Uterus (tissue), 2 donors: ENCODE measurements around the gene PIAS1.

Experiments
- POLR2A ChIP-seq, 2 donors: fragments of 450-650 bp; IDR thresholded peaks; one replicate each; pipeline ENCODE4 v1.6.1; 2016; ENCODE audit warnings: antibody characterized with exemption in 2 of 2, mild to moderate bottlenecking in 1 of 2, moderate library complexity in 1 of 2
- TF ChIP-seq, protein P1 (sequence below), 4 experiments: fragments of 200-600 bp in 2 of 4; fragments of 450-650 bp in 2 of 4; sonication (generic) in 2 of 4; IDR thresholded peaks; one replicate each; pipeline ENCODE4 v1.5.1; 2016 to 2019; ENCODE audit warnings: antibody characterized with exemption in 4 of 4, mild to moderate bottlenecking in 2 of 4, moderate library complexity in 1 of 4

DNA sequence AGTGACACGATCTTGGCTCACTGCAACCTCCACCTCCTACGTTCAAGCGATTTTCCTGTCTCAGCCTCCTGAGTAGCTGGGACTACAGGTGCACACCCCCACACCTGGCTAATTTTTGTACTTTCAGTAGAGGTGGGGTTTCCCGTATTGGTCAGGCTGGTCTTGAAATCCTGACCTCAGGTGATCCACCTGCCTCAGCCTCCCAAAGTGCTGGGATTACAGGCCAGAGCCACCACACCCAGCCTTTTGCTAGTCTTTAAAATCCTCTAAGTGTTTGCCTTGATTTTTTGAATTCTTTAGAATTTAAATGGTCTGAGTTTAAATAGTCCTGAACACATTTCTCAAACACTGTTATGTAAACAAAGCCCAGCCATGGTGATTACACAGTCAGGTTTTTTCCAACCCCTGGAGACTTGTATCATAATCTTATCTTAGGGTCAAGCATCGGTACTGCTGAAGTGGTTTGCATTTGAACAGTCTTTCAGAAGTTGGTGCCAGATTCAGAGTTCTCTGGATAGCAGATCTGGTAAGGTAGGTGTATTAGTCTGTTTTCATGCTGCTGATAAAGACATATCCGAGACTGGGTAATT is 28.2 kb upstream of the PIAS1 start:
- TF ChIP-seq, protein P1, sequence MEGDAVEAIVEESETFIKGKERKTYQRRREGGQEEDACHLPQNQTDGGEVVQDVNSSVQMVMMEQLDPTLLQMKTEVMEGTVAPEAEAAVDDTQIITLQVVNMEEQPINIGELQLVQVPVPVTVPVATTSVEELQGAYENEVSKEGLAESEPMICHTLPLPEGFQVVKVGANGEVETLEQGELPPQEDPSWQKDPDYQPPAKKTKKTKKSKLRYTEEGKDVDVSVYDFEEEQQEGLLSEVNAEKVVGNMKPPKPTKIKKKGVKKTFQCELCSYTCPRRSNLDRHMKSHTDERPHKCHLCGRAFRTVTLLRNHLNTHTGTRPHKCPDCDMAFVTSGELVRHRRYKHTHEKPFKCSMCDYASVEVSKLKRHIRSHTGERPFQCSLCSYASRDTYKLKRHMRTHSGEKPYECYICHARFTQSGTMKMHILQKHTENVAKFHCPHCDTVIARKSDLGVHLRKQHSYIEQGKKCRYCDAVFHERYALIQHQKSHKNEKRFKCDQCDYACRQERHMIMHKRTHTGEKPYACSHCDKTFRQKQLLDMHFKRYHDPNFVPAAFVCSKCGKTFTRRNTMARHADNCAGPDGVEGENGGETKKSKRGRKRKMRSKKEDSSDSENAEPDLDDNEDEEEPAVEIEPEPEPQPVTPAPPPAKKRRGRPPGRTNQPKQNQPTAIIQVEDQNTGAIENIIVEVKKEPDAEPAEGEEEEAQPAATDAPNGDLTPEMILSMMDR (IDR thresholded peaks at IDR 0.05), result no peak
- no peak for TF ChIP-seq POLR2A (IDR thresholded peaks at IDR 0.05)
